Breast epithelium (tissue), 4 donors: ENCODE measurements around the gene PRKG1. TPM values are rescaled to one million over a fixed set of nuclear protein-coding genes. Genes with fewer than 3 reads are reported as not detected.

ENCODE experiments used
- DNase-seq, 2 donors: peaks; one replicate each; pipeline ENCODE4 v3.0.0-alpha.2; 2019; ENCODE audit warnings: low spot score in 2 of 2
- H3K27ac ChIP-seq, 2 donors: fragments of 200-600 bp; sonication (generic) in 1 of 2; one replicate each; pipeline ENCODE4 v1.5.1; 2016 to 2019; ENCODE audit warnings: mild to moderate bottlenecking in 1 of 2
- H3K27me3 ChIP-seq, 2 donors: fragments of 200-600 bp; sonication (generic) in 1 of 2; one replicate each; pipeline versions ENCODE4 v1.5.1 to v1.6.0; 2017 to 2019; ENCODE audit warnings: control low read depth in 1 of 2, mild to moderate bottlenecking in 1 of 2
- H3K36me3 ChIP-seq: fragments of 200-600 bp; one replicate; pipeline ENCODE4 v1.5.1; 2019
- H3K4me1 ChIP-seq, 2 donors: fragments of 200-600 bp; sonication (generic); one replicate each; pipeline ENCODE4 v1.5.1; 2016 to 2019; ENCODE audit warnings: control low read depth in 1 of 2
- H3K4me3 ChIP-seq, 3 donors: fragments of 200-600 bp; sonication (generic); 1 replicate in 2 of 3; 2 replicates in 1 of 3; pipeline ENCODE4 v1.5.1; 2016 to 2019; ENCODE audit warnings: mild to moderate bottlenecking in 3 of 3, moderate library complexity in 2 of 3
- H3K9me3 ChIP-seq, 2 donors: fragments of 200-600 bp; sonication (generic) in 1 of 2; one replicate each; pipeline ENCODE4 v1.5.1; 2016 to 2019; ENCODE audit warnings: control low read depth in 1 of 2
- POLR2A ChIP-seq: fragments of 450-650 bp; IDR thresholded peaks from one replicate; pipeline ENCODE4 v1.6.1; 2016; ENCODE audit warnings: antibody characterized with exemption, mild to moderate bottlenecking, moderate library complexity
- POLR2AphosphoS5 ChIP-seq, 3 donors: sonication (generic); formaldehyde crosslinking; IDR thresholded peaks; one replicate each; pipeline ENCODE4 v1.6.1; 2017; ENCODE audit warnings: antibody characterized with exemption in 3 of 3
- intact Hi-C: fragments of 100-400 bp; cut with DNase I; formaldehyde crosslinking; loops from one replicate; pipeline ENCODE4 v1.15.1; 2023; ENCODE audit warnings: low total_unique reads
- total RNA-seq, 3 donors: library from RNA; depleted of rRNA; stranded (reverse); fragments of >200 nt; gene quantifications; one replicate each; pipeline ENCODE4 v1.1.0, GENCODE V29; 2016
- TF ChIP-seq, protein P1 (sequence below), 3 donors: fragments of 450-650 bp; IDR thresholded peaks; one replicate each; pipeline ENCODE4 v1.5.1; 2016 to 2017; ENCODE audit warnings: antibody characterized with exemption in 3 of 3, mild to moderate bottlenecking in 3 of 3, moderate library complexity in 3 of 3

PRKG1 gene
- total RNA-seq, 3 donors from 2014 or later, result 10.9 to 36.9 (median 19.7) TPM

DNA sequence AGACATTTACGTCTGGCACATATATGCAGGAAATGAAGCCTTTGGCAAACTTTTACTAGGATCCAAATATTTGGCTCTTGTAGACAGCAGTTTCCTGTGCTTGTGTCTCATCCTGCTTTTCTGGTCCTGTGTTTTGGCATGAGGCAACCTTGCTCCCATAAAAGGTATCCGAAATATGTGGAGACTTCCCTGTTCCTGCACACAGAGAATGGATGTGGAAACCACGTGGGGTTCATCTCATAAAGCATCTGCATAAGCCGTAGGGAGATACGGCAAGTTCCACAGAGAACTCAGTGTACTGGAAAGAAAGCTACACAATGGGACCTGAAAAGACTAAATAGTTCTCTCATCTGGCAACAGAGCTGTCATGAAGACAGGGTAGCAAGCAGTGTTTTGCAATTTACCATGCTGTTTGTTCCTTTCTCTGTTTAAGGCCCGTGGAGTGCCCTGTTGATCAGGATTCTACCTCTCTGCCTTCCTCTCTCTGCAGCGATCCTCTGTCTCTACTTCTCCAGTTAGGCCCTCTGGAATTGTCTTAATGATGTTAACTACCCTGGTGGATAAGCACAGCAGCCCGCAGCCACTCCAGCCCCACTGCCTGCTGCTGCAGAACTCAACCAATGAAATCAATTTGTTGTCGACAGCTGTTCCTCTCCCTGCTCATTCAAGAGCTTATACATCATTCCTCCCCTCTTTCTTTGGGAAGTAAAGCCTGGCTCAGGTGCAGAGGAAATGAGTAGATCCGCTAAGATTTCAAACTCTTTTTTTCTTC, 331.5 kb downstream of the PRKG1 start:
- Histone ChIP-seq H3K4me1 (no peaks in the 10 kb centered on the region), H3K27me3 (no peaks in the 10 kb centered on the region), H3K36me3 (no peaks in the 10 kb centered on the region), H3K9me3 (no peaks in the 10 kb centered on the region), H3K4me3 (peak overlapping the region in 1 of 3 donors; percentile 24), H3K27ac (peak overlapping the region; percentile 54 to 84)
- no peak for TF ChIP-seq POLR2A
- peak in 1 of 3 donors; percentile 47 for TF ChIP-seq POLR2AphosphoS5 (IDR thresholded peaks at IDR 0.05)
- TF ChIP-seq, protein P1, sequence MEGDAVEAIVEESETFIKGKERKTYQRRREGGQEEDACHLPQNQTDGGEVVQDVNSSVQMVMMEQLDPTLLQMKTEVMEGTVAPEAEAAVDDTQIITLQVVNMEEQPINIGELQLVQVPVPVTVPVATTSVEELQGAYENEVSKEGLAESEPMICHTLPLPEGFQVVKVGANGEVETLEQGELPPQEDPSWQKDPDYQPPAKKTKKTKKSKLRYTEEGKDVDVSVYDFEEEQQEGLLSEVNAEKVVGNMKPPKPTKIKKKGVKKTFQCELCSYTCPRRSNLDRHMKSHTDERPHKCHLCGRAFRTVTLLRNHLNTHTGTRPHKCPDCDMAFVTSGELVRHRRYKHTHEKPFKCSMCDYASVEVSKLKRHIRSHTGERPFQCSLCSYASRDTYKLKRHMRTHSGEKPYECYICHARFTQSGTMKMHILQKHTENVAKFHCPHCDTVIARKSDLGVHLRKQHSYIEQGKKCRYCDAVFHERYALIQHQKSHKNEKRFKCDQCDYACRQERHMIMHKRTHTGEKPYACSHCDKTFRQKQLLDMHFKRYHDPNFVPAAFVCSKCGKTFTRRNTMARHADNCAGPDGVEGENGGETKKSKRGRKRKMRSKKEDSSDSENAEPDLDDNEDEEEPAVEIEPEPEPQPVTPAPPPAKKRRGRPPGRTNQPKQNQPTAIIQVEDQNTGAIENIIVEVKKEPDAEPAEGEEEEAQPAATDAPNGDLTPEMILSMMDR (IDR thresholded peaks at IDR 0.05), result no peak
- peak in 1 of 2 donors; percentile 80 for DNase-seq
- intact Hi-C loops, result no loop called here

DNA sequence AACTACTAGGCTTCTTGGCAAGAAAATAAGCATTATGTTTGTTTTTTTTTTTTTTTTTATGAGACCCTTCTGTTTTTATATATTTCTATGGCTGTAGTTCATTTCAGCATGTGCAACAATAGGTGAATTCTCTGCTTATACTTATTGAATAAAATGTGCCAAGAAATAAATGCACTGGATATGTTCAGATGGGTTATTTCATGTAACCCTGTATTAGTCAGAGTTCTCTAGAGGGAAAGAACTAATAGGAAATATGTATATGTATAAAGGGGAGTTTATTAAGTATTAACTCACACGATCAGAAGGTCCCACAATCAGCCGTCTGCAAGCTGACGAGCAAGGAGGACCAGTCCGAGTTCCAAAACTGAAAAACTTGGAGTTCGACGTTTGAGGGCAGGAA, 332.3 kb downstream of the PRKG1 start:
- no peak for DNase-seq
- H3K4me3 ChIP-seq, result no peak overlapping the region
- H3K9me3 ChIP-seq, result no peaks in the 10 kb centered on the region
- intact Hi-C loops, result no loop called here
- no peaks in the 10 kb centered on the region for H3K27me3 ChIP-seq
- peak overlapping the region in 1 of 2 donors; percentile 54 for H3K27ac ChIP-seq
- TF ChIP-seq POLR2A (no peak), POLR2AphosphoS5 (IDR thresholded peaks at IDR 0.05) (no peak)
- TF ChIP-seq, protein P1 (IDR thresholded peaks at IDR 0.05), result no peak
- H3K36me3 ChIP-seq, result no peaks in the 10 kb centered on the region
- H3K4me1 ChIP-seq, result no peaks in the 10 kb centered on the region

DNA sequence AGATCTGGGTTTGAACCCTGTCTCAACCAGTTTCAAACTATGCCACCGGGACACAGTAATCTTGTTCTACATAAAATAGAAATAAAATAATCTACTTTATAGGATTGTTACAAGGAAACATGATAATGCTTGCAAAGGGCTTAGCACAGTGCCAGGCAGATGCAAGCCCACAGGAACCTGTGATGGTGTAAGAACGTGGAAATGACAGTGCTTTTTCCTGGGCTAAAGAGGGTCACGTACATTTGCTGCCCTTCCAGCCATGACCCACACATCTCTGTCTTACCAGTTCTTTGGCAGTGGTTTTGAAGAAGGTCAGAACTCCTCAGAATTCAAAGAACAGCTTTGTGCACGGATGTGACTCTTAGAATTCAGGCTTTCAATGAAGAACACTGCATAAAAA, 342.2 kb downstream of the PRKG1 start:
- intact Hi-C loops, result loop anchor here (5.0 kb wide), 1 partner anchor 124 kb away; no protein-coding TSS in a partner anchor
- DNase-seq, result no peak
- Histone ChIP-seq H3K27me3 (no peaks in the 10 kb centered on the region), H3K36me3 (no peaks in the 10 kb centered on the region), H3K4me3 (no peak overlapping the region), H3K9me3 (no peaks in the 10 kb centered on the region), H3K27ac (no peak overlapping the region), H3K4me1 (no peaks in the 10 kb centered on the region)
- TF ChIP-seq POLR2A (no peak), POLR2AphosphoS5 (IDR thresholded peaks at IDR 0.05) (no peak)
- TF ChIP-seq, protein P1 (IDR thresholded peaks at IDR 0.05), result no peak

DNA sequence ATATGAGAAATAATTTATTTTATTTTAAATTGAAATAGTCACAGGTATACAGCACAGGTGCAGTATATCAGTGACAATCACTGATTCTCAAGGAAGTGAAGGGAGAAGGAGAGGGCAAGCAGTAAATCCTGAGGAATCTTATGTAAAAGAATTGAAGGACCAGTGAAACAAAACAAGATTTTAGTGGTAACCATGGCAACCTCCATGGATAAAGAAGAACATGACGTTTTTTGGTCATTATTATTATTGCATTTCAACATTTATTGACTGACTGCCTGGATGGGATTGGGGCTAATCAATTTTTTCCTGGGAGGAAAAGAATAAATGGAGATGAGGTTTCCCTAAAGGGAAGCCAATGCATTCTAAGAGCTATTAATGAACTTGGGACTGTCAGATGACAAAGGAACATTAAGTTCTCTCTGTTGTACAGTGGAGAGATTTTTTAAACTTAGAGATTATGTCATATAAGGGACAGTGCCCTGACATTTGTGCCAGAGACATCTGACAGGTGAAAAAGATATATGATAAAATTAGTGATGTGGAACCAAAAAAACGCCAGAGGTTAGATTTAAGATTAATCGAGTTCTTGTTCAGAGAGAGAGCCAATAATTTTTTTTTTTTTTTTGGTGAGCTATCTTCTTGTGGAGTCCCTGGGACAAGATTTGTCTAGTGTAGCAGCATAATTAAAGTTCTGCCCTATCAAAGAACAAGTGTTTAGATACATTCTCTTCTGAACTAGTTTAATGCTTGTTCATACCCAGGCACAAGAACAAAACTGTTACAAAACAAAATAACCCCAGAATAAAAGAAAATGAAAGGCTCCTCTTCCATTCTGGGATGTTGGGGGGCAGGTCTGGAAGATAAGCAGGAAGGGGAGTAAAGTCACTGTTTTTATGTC, 345.2 kb downstream of the PRKG1 start:
- Histone ChIP-seq H3K4me1 (no peaks in the 10 kb centered on the region), H3K27me3 (no peaks in the 10 kb centered on the region), H3K27ac (no peak overlapping the region), H3K36me3 (no peaks in the 10 kb centered on the region), H3K9me3 (no peaks in the 10 kb centered on the region), H3K4me3 (no peak overlapping the region)
- TF ChIP-seq POLR2A (no peak), POLR2AphosphoS5 (IDR thresholded peaks at IDR 0.05) (no peak)
- TF ChIP-seq, protein P1 (IDR thresholded peaks at IDR 0.05), result no peak
- DNase-seq, result no peak
- intact Hi-C loops, result loop anchor here (5.0 kb wide), 1 partner anchor 127 kb away; no protein-coding TSS in a partner anchor
